OCI-LY7 (cell line): ENCODE data around the gene PRPF39. TPM values are rescaled to one million over a fixed set of nuclear protein-coding genes. Genes with fewer than 3 reads are reported as not detected.

Experiments
- BruUV-seq: library from RNA; stranded (reverse); fragments of 400-500 nt; replicated peaks from 2 replicates; lab custom pipeline; 2021; lab: Mats Ljungman, UMichigan
- CTCF ChIA-PET: fragments of 300-600 bp; sonication (Branson Sonifier 250); formaldehyde crosslinking; loops from one replicate; lab custom pipeline; 2022; ENCODE audit warnings: antibody characterized with exemption; ENCODE audit not compliant: unreplicated experiment; lab: Charles Lee
- POLR2A ChIA-PET: fragments of 300-600 bp; sonication (Branson Sonifier 250); formaldehyde crosslinking; loops from one replicate; lab custom pipeline; 2022; ENCODE audit warnings: antibody characterized with exemption; lab: Charles Lee
- DNase-seq: peaks from one replicate; pipeline ENCODE4 v3.0.0-alpha.2; 2015; ENCODE audit warnings: low spot score
- H2AFZ ChIP-seq: fragments of 200-600 bp; sonication (generic), shearing (Covaris generic); 2 replicates; pipeline ENCODE4 v1.6.1; 2014; ENCODE audit warnings: mild to moderate bottlenecking, antibody characterized with exemption, low read length, moderate library complexity
- H3K27ac ChIP-seq: fragments of 200-600 bp; sonication (generic); 2 replicates; pipeline ENCODE4 v1.5.1; 2014; ENCODE audit warnings: mixed run types, low read depth, mild to moderate bottlenecking, moderate library complexity, low read length, inconsistent platforms; ENCODE audit not compliant: poor library complexity, severe bottlenecking
- H3K36me3 ChIP-seq: fragments of 200-600 bp; sonication (generic); 2 replicates; pipeline ENCODE4 v1.6.1; 2014; ENCODE audit warnings: mild to moderate bottlenecking, antibody characterized with exemption, low read length, moderate library complexity, mixed read lengths; ENCODE audit not compliant: insufficient read depth
- H3K4me1 ChIP-seq: fragments of 200-600 bp; sonication (generic); 2 replicates; pipeline ENCODE4 v1.5.1; 2014; ENCODE audit warnings: mild to moderate bottlenecking, low read length; ENCODE audit not compliant: insufficient read depth, poor library complexity, severe bottlenecking
- H3K4me2 ChIP-seq: fragments of 200-600 bp; sonication (generic); 2 replicates; pipeline ENCODE4 v1.6.1; 2014; ENCODE audit warnings: mild to moderate bottlenecking, low read length
- H3K4me3 ChIP-seq: fragments of 200-600 bp; sonication (generic); 2 replicates; pipeline ENCODE4 v1.5.1; 2014; ENCODE audit warnings: mild to moderate bottlenecking, low read depth, low read length; ENCODE audit not compliant: poor library complexity, severe bottlenecking
- H3K79me2 ChIP-seq: fragments of 200-600 bp; sonication (generic); 2 replicates; pipeline ENCODE4 v1.6.1; 2016; ENCODE audit warnings: low read depth, mild to moderate bottlenecking, low read length, moderate library complexity, mixed read lengths; ENCODE audit not compliant: insufficient read depth
- H3K9me2 ChIP-seq: fragments of 200-600 bp; sonication (generic); 2 replicates; pipeline ENCODE4 v1.6.1; 2016; ENCODE audit warnings: mild to moderate bottlenecking, low read length, mixed read lengths; ENCODE audit not compliant: insufficient read depth
- H3K9me3 ChIP-seq: fragments of 200-600 bp; sonication (generic); 2 replicates; pipeline ENCODE4 v1.6.1; 2014; ENCODE audit warnings: mild to moderate bottlenecking, mixed run types, low read length, mixed read lengths
- H4K20me1 ChIP-seq: fragments of 200-600 bp; sonication (generic); 2 replicates; pipeline ENCODE4 v1.6.1; 2014; ENCODE audit warnings: mild to moderate bottlenecking, antibody characterized with exemption, low read length, moderate library complexity, mixed read lengths; ENCODE audit not compliant: insufficient read depth
- CTCF ChIP-seq: fragments of 200-600 bp; sonication (generic); conservative IDR thresholded peaks from 2 replicates; pipeline ENCODE4 v1.5.1; 2014; ENCODE audit warnings: mild to moderate bottlenecking, antibody characterized with exemption, low read length, moderate library complexity, mixed read lengths
- EZH2phosphoT487 ChIP-seq: fragments of 200-600 bp; sonication (generic); IDR thresholded peaks from 2 replicates; pipeline ENCODE4 v1.6.1; 2018; ENCODE audit warnings: low read depth, borderline replicate concordance, mild to moderate bottlenecking, mixed run types, antibody characterized with exemption, low read length, moderate library complexity, mixed read lengths
- intact Hi-C: fragments of 100-400 bp; cut with micrococcal nuclease; formaldehyde crosslinking; loops from one replicate; pipeline ENCODE4 v1.10.0; 2022; ENCODE audit not compliant: unreplicated experiment
- total RNA-seq, 2 experiments: library from RNA; depleted of rRNA in 1 of 2; stranded (reverse); fragments of >200 nt in 1 of 2; shearing (Covaris generic) in 1 of 2; gene quantifications; 2 replicates each; pipeline ENCODE4 v1.2.3, GENCODE V29; 2014 to 2022

Gene PRPF39
- total RNA-seq, 2 experiments from 2014 or later = 39.5 to 47.8 TPM

- H3K4me3 ChIP-seq = peak within 1 kb of the TSS; percentile 84
- BruUV-seq = TSS peak; percentile 52
- peaks cover 61% of the 10 kb centered on the region for H3K79me2 ChIP-seq
- intact Hi-C loops = loop anchor here (1.0 to 5.0 kb wide), 4 partner anchors 51 to 239 kb away; partner anchors contain the start of gene PRPF39
- CTCF ChIA-PET = no interaction called here
- H3K4me2 ChIP-seq = peak within 1 kb of the TSS; percentile 87
- peak; percentile 98 for DNase-seq
- peak within 1 kb of the TSS; percentile 84 for H3K27ac ChIP-seq
- H2AFZ ChIP-seq = peak within 1 kb of the TSS; percentile 92
- peaks cover 8% of the 10 kb centered on the region for H3K36me3 ChIP-seq
- peaks cover 23% of the 10 kb centered on the region for H4K20me1 ChIP-seq
- POLR2A ChIA-PET = interaction anchor here (0.5 to 2.6 kb wide), 16 partner anchors 9 to 174 kb away, joined by 3 to 12 read pairs (median 3); partner anchors contain the start of genes KLHL28, MIS18BP1 and TOGARAM1
- peaks cover 32% of the 10 kb centered on the region for H3K4me1 ChIP-seq
- H3K9me3 ChIP-seq = no peaks in the 10 kb centered on the region
- no peaks in the 10 kb centered on the region for H3K9me2 ChIP-seq
- no peak for TF ChIP-seq CTCF
These were observed 51.9 kb downstream of the PRPF39 start, which contains the start of gene FANCM for GRCh38 chr14:45135659-45136395. TSS of gene FANCM (plus strand) at chr14:45135930. CDS start at chr14:45136032, 102 bp downstream.

DNA sequence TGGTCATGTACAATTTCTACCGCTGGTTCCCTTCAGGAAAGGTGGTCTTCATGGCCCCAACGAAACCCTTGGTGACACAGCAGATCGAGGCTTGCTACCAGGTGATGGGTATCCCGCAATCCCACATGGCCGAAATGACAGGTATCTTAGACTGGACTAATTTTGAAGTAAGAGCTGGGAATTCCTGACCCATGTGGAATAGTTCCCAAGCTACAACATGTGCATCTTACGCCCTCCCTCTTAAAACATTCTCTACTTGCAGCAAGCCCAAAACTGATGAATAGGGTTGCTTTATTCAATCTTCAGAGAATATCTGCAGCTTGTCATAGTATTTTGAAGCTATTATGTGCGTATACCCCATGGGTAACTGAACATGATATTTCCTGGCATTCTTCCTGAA lies 52.5 kb downstream of the PRPF39 start:
- ChIA-PET CTCF (no interaction called here), POLR2A (interaction anchor here (0.6 to 2.6 kb wide), 11 partner anchors 8 to 175 kb away, joined by 3 to 12 read pairs (median 3); partner anchors contain the start of genes KLHL28 and MIS18BP1)
- Histone ChIP-seq H3K27ac (peak overlapping the region; percentile 84), H3K4me3 (peak overlapping the region; percentile 84), H3K36me3 (peaks cover 9% of the 10 kb centered on the region), H3K4me2 (peak overlapping the region; percentile 87), H3K9me2 (no peaks in the 10 kb centered on the region), H2AFZ (peak overlapping the region; percentile 63), H3K79me2 (peaks cover 62% of the 10 kb centered on the region), H3K9me3 (no peaks in the 10 kb centered on the region), H3K4me1 (peaks cover 32% of the 10 kb centered on the region), H4K20me1 (peaks cover 23% of the 10 kb centered on the region)
- intact Hi-C loops = loop anchor here (1.0 to 5.0 kb wide), 2 partner anchors 116 to 131 kb away; no protein-coding TSS in a partner anchor
- no peak for DNase-seq
- BruUV-seq = no TSS peak
- no peak for TF ChIP-seq CTCF
- no peak for TF ChIP-seq EZH2phosphoT487
